ENCODE data around the gene DAPK2. TPM values are rescaled to one million over a fixed set of nuclear protein-coding genes. Genes with fewer than 3 reads are reported as not detected.
A peak's percentile ranks its signal among the peaks of the same experiment; 100 is the strongest.

The DAPK2 gene
- total RNA-seq, 4 donors from 2014 or later = 28.5 to 70.8 (median 52.7) TPM

DNA sequence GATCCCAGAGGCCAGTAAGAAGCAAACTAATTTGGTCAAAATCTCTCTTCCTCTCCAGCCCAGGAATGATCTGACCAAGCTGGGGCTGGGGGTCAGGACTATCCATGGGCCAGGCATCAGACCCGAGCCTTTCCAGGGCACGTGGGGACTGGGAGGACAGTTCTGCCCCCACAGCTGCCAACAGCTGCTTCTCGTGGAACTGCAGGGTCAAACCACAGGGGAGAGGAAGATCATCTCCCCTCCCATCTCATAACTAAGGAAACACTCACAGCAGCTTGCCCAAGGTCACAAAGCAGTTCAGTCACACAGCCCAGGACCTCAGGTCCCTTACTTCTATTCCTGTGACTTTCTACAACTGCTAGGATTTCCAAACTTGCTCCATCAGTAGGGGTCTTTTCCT is 47.1 kb downstream of the DAPK2 start:
- in situ Hi-C loops (cut with MboI; ENCODE audit: low sequenced_read_pairs in 4 of 4) = no loop called here
- intact Hi-C loops (cut with DNase I; ENCODE audit: low total_unique reads) = no loop called here
- H3K9me3 ChIP-seq = no peaks in the 10 kb centered on the region
- DNase-seq = peak in 1 of 2 donors; percentile 47
- no peaks in the 10 kb centered on the region for H3K36me3 ChIP-seq
- no peak overlapping the region for H3K4me3 ChIP-seq
- TF ChIP-seq POLR2A (IDR thresholded peaks at IDR 0.05) = no peak
- TF ChIP-seq, protein P1, sequence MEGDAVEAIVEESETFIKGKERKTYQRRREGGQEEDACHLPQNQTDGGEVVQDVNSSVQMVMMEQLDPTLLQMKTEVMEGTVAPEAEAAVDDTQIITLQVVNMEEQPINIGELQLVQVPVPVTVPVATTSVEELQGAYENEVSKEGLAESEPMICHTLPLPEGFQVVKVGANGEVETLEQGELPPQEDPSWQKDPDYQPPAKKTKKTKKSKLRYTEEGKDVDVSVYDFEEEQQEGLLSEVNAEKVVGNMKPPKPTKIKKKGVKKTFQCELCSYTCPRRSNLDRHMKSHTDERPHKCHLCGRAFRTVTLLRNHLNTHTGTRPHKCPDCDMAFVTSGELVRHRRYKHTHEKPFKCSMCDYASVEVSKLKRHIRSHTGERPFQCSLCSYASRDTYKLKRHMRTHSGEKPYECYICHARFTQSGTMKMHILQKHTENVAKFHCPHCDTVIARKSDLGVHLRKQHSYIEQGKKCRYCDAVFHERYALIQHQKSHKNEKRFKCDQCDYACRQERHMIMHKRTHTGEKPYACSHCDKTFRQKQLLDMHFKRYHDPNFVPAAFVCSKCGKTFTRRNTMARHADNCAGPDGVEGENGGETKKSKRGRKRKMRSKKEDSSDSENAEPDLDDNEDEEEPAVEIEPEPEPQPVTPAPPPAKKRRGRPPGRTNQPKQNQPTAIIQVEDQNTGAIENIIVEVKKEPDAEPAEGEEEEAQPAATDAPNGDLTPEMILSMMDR (IDR thresholded peaks at IDR 0.05 in 4 of 5, conservative IDR thresholded peaks at IDR 0.05 in 1 of 5) = no peak
- H3K27ac ChIP-seq = peak overlapping the region; percentile 44 to 80 (median 78)
- peak; percentile 45 to 52 for ATAC-seq
- no peaks in the 10 kb centered on the region for H3K27me3 ChIP-seq
- peaks cover 71% of the 10 kb centered on the region in 2 donors for H3K4me1 ChIP-seq

DNA sequence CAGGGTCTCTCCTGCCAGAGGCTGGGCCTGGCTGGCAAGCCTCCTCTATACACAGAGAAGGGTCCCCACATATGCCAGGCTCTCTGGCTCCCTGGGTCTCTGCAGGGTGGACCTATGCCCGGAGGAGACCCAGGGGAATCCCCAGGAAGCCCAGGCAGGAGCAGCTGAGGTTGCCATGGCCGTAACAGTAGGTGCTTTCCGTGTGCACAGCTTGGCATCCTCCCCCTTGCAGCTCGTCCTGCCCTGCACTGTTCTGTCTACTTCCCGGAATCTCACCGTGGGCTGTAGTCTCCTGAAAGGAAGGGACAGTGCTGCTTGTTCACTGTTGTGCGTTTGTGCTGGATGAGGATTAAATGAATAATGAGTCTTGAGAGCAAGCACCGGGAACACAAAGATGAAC is 47.8 kb downstream of the DAPK2 start:
- Histone ChIP-seq H3K4me1 (peaks cover 71% of the 10 kb centered on the region in 2 donors), H3K4me3 (no peak overlapping the region), H3K27ac (peak overlapping the region; percentile 44 to 80 (median 78)), H3K36me3 (no peaks in the 10 kb centered on the region), H3K27me3 (no peaks in the 10 kb centered on the region), H3K9me3 (no peaks in the 10 kb centered on the region)
- no peak for DNase-seq
- in situ Hi-C loops (cut with MboI; ENCODE audit: low sequenced_read_pairs in 4 of 4) = no loop called here
- peak in 1 of 2 donors; percentile 22 for ATAC-seq
- TF ChIP-seq, protein P1 (IDR thresholded peaks at IDR 0.05 in 4 of 5, conservative IDR thresholded peaks at IDR 0.05 in 1 of 5) = no peak
- no peak for TF ChIP-seq POLR2A (IDR thresholded peaks at IDR 0.05)
- intact Hi-C loops (cut with DNase I; ENCODE audit: low total_unique reads) = no loop called here

DNA sequence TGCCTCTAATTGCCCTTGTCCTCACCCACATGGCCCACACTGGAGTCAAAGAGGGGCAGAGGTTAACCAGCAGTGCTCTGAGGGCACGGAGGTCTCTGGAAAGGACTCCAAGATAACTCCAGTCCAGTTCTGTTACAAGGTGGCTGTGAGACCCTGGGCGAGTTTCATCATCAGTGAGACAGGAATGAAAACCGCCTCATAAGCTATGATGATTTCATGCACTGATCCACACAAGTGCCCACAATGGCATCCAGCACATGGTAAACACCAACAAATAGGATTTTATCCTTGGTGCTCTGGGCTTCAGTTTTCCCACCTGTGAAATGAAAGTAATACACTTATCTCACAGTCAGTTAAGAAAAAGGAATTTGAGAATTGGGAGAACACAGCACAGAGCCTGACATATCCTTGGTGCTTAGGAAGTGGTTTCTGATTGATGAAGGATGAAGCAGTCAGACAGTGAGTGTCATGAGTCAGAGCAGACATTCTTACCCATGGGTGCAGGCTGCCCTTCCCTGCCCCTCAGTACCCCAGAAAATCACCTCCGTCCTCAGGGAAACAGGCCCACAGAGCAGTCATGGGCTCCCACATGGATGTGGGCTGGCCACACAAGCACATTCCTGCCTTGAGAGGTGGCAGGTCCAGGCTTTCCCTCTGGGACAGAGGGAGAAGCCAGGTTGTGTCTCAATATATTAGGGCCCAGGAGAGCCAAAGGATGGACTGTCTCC is 48.4 kb downstream of the DAPK2 start:
- intact Hi-C loops (cut with DNase I; ENCODE audit: low total_unique reads) = no loop called here
- peak in 1 of 2 donors; percentile 40 for ATAC-seq
- in situ Hi-C loops (cut with MboI; ENCODE audit: low sequenced_read_pairs in 4 of 4) = no loop called here

DNA sequence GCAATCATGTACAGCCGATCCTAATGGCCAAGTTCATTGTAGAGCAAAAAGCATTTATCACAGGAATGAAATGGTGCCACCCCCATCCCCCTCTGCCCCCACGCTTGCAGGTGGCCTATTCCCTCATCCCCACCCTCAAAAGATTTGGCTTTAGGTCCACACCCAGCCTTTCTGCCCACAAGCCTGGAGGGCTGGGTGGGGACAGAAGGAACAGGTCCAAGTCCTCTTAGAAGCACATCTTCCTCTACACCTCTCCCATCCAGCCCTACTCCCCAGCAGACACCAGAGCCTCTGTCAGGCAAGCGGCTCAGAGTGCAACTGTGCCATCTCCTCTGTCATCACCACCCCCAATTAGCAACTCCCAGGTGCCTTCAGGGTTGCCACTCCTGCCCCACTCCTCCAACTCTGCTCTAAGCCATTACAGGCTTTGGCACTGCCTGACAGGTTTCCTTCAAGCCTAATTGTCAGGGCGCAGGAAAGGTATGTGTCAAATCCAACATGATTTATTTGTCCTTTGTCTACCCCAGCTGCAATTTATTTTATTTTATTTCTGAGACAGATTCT is 49.4 kb downstream of the DAPK2 start:
- in situ Hi-C loops (cut with MboI; ENCODE audit: low sequenced_read_pairs in 4 of 4) = no loop called here
- Histone ChIP-seq H3K9me3 (no peaks in the 10 kb centered on the region), H3K27me3 (no peaks in the 10 kb centered on the region), H3K4me3 (no peak overlapping the region), H3K27ac (peak overlapping the region; percentile 44 to 80 (median 78)), H3K36me3 (no peaks in the 10 kb centered on the region), H3K4me1 (peaks cover 71 to 78% of the 10 kb centered on the region in 2 donors)
- intact Hi-C loops (cut with DNase I; ENCODE audit: low total_unique reads) = no loop called here
- TF ChIP-seq, protein P1 (IDR thresholded peaks at IDR 0.05 in 4 of 5, conservative IDR thresholded peaks at IDR 0.05 in 1 of 5) = no peak
- TF ChIP-seq POLR2A (IDR thresholded peaks at IDR 0.05) = no peak
- ATAC-seq (no peak), DNase-seq (no peak)

More for the DNA sequence above, 48.4 kb downstream of the DAPK2 start:
- H3K4me3 ChIP-seq = no peak overlapping the region
- TF ChIP-seq, protein P1 (IDR thresholded peaks at IDR 0.05 in 4 of 5, conservative IDR thresholded peaks at IDR 0.05 in 1 of 5) = no peak
- no peak for TF ChIP-seq POLR2A (IDR thresholded peaks at IDR 0.05)
- H3K27me3 ChIP-seq = no peaks in the 10 kb centered on the region
- H3K9me3 ChIP-seq = no peaks in the 10 kb centered on the region
- H3K4me1 ChIP-seq = peaks cover 70 to 74% of the 10 kb centered on the region in 2 donors
- peak overlapping the region; percentile 44 to 80 (median 78) for H3K27ac ChIP-seq
- H3K36me3 ChIP-seq = no peaks in the 10 kb centered on the region
- no peak for DNase-seq
